Measurements from ENCODE around the gene E2F2.
A peak's percentile ranks its signal among the peaks of the same experiment; 100 is the strongest.

The E2F2 gene, protein sequence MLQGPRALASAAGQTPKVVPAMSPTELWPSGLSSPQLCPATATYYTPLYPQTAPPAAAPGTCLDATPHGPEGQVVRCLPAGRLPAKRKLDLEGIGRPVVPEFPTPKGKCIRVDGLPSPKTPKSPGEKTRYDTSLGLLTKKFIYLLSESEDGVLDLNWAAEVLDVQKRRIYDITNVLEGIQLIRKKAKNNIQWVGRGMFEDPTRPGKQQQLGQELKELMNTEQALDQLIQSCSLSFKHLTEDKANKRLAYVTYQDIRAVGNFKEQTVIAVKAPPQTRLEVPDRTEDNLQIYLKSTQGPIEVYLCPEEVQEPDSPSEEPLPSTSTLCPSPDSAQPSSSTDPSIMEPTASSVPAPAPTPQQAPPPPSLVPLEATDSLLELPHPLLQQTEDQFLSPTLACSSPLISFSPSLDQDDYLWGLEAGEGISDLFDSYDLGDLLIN

DNA sequence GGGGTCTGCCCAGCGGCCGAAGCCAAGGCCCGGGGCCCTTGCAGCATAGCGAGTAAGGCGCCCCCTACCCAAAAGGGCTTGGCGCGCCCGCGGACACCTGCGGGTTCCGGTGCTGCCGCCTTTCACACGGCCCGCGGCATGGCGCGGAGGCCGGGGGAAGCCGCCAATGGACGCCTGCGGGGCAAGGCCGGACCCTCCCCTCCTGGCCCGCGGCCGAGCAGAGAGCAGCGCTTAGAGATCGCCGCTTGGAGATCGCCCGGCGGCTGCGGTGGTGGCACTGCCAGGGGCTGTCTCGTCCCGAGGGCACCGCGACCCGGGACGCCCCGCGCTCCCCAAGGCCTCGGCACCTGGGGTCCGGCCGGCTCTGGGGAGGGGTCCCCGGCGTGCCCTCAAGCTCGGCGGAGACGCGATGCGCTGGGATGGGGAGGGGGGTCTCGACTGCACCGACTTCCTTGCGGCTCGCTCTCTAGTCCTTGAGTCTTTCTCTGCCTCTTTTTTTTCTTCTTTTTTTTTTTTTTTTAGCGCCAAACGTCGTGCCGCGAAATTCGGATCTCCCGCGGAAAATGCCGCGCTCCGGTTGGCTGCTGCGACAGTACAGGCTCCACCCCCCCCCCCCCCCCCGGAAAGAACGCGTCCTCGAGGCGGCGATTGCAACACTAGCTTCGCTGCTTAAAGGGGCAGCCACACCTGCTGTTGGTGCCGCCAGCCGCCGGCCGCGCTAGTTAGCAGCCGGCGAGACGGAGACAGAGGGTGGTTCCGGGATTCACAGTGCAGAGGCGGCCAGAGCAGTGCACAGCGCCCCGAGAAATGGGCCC lies at the start of gene E2F2:
E2F2 (minus strand) TSS at position 487 of the 815 bp plus-strand sequence; CDS start at position 47, 440 bp downstream.
- DNase-seq = peak; percentile 82 to 84

DNA sequence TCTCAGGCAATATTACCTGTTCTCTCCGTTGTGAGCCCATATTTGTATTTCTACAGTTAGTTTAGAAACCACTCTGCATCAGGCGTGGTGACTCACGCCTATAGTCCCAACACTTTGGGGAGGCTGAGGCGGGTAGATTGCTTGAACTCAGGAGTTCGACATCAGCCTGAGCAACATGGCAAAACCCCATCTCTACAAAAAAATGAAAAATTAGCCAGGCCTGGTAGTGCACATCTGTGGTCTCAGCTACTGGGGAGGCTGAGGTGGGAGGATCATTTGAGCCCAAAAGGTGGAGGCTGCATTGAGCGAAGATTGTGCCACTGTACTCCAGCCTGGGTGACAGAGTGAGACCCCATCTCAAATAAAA lies 47.9 kb upstream of the E2F2 start:
- DNase-seq = no peak

DNA sequence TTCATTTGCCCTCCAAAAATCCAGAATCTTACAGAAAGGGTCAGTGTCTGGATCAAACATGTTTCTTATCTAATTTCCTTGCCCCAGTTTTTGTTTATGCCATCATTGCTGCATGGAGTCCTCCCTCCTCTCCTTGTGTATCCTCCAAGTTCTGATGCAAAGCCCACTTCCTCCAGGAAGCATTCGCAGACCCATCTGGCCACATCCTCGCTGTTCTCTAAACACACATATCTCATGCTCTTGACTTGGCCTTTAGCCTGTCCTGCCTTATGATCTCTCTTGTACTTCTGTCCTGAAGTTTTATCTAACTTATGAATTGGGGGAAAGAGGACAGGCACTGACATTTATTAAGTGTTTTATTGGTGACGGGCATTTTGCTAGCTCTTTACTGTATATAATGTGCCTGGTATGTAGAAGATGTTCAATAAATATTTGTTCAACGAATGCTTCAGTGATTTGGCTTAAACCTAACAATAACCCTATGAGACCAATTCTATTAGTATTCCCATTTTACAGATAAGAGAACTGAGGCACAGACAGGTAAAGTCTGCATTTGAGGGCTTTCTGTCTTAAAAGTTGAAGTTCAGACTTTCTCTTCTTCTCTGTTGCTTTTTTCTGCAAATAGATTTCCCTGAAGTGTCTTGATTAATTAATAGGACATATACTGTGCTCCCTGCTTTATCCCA lies 47.4 kb upstream of the E2F2 start:
- DNase-seq = no peak

DNA sequence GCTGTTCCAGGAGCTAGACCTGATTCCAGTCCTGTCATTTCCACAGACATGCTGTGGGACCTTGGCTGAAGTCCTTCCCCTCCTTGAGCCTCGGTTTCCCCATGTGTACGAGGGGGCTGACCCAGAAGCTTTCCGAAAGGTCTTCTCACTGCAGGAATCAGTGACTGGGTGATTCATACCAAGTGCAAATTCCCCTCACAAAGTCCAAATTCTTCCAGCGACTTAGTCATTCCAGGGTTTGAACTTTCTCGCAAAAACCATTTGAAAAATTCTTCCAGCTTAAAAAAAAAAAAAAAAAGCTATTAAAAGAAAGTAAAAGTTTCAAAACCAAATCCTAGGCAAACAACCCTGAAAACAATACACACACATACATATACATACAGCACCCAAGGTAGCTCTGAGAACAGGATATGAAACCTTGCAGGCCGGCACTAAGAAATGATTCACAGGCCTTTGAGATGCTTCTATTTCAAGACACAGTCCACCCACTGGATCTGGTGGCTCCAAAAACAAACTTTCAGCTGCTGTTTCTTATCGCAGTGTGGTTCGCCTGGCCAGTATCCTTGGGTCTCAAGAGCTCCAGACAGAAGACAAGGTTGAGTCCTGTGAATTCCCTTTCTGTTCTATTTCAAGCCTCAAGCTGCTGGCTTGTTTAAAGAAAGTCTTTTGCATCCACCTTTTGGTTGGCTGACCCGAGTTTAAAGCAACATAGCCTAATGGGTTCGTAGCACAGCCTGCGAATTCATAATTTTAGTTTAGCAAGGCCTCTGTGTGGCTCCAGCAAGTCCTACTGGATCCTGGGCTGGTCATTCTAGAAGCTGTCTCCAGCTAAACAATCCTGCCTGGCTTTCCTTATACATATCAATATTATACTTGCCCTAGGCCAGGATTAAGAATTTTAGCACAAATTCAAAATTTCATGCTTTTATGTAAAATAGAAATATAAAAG lies 46.3 kb upstream of the E2F2 start:
- no peak for DNase-seq

DNA sequence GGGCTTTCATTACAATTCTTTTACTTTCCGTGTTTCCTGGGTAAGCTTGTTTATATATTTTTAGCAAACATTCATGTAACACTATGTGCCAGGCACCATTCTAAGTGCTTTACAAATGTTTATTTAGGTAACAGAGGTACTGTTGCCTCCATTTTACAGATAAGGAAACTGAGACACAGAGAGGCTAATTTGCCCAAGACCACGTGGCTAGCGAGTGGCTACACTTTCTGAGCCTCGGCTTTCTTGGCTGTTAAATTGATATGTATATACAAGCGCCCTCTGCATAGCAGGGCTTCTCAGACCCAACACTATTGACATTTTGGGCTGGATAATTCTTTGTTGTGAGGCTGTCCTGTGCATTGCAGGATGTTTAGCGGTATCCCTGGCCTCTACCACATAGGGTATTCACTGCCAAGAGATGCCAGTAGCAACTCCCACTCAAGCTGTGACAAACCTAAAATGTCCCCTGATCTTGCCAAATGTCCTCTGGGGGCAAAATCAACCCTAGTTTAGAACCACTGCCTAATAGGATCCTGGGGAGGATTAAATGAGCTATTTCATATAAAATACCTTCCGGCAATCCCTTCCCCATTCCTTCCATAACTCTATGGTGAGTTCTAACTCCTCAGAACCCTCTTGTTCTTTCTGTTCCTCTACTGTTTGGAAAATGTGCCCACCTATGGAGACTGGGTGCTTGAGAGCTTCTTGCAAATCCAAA lies 45.5 kb upstream of the E2F2 start:
- DNase-seq = no peak

DNA sequence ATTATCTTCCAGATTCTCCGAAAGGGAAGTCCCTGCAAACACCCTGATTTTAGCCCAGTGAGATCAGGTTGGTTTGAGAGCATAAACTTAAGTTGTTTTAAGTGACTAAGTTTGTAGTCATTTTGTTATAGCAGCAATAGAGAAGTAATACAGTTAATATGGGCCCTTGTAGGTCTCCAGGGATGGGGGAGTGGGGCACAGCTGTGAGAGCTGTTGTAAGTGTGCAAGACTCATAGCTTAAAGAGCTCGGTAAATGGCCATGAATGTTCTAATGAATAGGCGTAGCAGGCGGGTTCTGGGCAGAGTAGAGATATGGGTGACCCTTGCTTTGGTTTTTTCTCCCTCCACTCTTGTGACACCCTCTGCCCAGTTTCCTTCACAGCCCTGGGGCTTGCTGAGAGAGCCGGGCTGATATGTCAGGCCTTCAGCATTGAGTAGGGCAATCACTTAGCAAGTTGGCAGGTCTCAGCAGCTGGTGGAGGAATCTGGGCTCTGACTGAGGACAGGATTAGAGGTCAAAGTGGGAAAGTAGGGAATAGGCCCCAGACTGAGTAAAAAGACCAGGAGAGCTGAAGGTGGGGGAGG lies 44.3 kb upstream of the E2F2 start:
- no peak for DNase-seq

DNA sequence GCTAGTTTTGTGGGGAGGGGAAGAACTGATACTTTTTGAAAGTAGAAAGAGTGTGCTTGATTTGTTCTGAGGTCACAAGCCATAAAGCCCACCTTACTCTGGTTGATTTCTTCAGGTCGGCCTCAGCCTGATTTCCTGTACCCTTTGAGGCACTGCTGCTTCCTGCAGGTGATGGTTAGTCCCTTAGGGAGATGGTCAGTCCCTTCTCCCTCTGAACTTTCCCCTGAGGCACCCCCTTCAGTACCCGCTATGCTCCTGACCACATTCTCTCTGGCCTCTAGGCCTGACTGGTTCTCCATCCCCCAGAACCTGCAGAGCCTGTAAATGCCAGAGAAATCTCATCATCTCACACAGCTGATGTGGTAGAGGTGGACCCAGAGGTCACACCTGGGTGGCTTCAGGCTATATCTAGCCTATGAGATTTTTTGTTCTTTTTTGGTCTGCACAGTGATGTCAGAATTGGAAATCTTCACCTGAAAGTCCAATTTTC lies 43.3 kb upstream of the E2F2 start:
- no peak for DNase-seq

DNA sequence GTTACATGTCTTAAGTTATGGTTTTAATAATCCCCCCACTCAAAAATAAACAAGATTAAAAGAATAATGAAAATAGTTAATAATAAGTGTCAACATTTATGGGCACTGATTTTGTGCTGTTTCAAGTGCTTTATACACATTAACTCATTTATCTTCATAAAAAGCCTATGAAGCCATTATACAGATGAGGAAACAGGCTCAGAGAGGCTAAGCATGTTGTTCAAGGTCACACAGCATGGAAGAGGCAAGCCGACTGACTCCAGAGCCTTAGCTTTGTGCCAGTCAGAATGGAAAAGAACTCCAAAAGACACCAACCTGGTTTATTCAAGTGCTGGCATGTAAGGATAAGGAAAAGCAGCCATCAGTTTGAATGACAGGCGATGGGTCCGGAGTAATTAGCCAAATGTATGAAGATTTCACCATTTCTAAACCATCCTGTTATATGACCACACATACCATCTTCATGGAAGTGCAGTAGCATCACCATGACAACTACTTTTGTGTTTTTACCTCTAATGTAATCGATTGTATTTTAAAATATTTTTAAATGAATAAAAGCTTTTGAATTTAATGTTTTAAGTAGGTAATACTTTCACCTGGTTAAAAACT lies 42.6 kb upstream of the E2F2 start:
- DNase-seq = no peak

DNA sequence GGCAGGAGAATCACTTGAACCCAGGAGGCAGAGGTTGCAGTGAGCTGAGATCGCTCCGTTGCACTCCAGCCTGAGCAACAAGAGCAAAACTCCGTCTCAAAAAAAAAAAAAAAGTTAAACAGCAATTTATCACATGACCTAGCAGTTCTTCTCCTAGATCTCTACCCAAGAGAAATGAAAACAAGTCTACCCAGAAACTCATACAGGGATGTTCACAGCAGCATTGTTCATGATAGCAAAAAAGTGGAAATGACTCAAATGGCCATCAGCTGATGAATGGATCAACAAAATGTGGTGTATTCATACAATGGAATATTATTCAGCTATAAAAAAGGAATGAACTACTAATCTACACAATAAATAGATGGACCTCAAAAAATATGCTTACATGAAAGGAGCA lies 40.4 kb upstream of the E2F2 start:
- DNase-seq = no peak

DNA sequence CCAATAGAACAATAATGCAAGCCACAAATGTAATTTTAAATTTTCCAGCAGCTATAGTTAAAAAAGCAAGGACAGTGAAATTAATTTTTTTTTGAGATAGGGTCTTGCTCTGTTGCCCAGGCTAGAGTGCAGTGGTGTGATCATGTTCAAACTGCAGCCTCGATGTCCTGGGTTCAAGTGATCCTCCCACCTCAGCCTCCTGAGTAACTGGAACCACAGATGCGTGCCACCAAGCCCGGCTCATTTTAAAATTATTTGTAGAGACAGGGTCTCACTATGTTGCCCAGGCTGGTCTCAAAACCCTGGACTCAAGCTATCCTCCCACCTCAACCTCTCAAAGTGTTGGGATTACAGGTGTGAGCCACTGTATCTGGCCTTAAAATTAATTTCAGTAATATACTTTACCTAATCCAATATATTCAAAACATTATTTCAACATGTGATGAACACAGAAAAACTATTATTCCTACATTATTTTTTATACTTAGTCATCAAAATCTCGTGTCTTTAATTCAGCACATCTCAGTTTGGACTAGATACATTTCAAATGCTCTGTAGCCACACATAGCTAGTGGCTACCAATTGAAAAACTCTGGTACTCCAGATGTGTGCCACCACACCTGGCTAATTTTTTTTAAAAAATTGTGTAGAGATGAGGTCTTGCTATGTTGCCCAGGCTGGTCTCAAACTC lies 39.1 kb upstream of the E2F2 start:
- DNase-seq = no peak

DNA sequence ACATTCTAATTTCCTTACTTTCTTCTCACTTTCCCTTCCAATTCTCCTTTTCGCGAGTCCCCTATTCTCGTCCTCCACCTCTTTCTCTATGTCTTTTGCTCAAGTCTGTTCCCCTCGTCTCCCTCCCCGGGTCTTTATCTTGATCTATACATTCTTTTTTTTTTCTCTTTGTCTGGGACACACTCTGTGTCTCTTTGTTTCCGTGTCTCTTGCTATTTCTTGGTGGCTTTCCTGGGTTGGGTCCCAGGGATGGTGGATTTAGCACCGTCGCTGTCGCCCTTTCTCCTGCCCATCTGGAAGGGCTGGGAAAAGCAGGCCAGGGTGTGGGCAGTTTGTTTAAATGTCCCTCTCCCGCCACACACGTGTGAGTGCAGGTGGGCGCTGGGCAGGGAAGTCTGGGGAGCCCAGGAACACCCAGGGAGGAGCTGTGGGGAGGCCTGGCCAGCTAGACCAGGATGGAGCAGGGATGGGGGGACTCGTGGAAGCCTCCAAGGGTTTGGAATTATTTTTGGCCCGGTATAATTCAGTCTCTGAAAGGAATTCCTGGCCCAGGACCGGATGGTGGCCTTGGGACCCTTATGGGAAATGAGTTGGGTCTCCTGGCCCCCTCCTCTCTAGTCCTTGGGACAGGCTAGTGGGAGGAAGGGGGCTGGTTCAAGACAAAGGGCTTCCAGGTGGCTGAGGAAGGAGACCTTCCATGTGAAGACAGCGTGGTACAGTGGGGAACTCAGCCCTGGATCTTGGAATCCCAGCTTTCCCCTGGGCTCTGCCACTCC lies 37.8 kb upstream of the E2F2 start:
- DNase-seq = no peak

DNA sequence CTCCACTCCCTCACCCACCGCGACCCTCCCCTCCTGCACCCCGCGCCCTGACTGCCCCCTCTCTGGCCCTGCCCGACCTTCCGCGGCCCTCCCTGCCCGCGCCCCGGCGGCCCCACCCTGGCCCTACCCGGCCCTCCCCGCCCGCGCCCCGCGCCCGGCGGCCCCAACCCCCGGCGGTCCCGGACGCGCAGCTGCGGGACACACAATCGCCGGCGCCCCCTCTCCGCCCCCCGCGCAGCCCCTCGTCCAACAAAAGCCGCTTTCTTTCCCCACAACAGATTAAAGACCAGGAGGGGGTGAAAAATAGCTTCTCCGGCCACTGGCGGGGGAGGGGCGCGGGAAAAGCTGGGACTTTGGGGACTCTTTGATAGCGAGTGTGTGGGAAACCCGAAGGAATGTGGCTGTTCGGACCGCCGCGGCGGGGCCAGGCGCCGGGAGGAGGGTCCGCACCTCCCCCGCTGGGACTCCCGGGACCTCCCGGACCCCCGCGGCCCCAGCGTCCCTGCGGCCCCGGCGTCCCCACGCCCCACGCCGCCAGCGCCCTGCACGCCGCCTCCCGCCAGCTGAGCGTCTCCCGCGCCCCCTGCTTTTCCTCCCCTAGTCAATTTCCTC lies 37.1 kb upstream of the E2F2 start:
- no peak for DNase-seq

DNA sequence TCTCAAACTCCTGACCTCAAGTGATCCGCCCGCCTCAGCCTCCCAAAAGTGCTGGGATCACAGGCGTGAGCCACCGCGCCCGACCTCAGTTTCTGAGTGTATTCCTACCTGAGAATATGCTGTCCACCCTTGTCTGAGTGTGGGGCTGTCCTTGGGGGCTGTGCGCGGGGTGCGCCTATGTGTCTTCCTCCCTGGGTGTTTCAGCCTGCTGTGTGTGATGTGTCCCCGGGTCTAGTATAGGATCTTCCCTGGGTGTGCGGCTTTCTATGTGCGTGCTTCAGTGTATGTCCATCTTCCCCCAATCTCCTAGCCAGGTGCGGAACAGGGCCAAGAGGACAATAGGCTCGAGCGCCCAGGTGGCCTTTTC lies 36.6 kb upstream of the E2F2 start:
- DNase-seq = no peak

DNA sequence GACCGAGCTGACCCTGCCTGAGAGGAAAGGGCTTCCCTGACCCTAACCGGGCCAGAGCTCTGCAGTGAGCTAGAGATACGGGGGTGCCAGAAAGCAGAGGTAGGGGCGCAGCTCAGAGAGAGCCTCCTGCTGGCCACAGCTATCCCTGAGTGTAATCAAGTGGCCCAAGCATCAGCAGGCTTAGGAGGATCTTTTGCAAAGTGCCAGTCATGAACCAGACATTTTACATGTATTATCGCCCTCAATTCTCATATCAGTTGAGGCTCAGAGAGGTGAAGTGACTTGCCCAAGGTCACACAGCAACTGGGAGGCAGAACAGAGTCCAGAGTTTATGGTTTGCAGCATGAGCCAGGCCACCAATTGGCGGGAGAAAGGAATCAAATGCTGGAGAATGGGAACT lies 35.3 kb upstream of the E2F2 start:
- no peak for DNase-seq

DNA sequence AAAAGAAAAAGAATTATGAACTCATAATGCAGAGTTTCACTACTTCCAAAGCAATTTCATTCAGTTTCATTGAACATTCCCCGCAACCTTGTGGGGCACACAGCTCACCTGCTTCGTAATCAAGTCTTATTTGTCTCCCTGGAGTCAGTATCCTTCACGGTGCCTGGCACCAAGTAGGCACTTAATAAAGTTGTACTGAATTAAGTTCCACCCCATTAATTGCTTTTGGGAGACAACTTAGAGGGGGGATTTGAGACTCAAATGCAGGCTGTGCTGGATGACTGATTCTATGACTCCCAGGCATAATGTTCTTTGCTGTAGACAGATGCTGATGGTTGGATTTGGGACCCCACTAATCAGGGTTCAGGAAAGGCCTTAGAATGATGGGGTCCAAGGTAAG lies 34.7 kb upstream of the E2F2 start:
- no peak for DNase-seq

DNA sequence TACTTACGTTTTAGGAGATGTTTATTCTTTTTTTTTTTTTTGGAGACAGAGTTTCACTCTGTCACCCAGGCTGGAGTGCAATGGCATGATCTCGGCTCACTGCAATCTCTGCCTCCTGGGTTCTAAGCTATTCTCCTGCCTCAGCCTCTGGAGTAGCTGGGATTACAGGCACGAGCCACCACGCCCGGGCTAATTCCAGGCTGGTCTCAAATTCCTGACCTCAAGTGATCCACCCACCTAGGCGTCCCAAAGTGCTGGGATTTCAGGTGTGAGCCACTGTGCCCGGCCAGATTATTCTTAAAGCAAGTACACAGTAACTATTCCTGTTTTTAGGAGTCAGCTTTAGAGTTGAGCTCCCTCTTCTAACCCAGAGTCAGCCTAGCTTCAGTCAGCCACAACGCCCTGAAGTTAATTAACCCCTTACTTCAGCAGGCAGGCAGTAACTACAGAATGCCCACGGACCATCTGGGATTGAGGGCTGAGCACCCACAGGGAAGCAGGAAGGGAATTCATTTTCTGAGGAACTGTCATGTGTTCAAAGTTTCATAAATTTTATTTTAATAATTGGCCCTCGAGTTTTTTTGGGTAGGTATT lies 33.6 kb upstream of the E2F2 start:
- no peak for DNase-seq

DNA sequence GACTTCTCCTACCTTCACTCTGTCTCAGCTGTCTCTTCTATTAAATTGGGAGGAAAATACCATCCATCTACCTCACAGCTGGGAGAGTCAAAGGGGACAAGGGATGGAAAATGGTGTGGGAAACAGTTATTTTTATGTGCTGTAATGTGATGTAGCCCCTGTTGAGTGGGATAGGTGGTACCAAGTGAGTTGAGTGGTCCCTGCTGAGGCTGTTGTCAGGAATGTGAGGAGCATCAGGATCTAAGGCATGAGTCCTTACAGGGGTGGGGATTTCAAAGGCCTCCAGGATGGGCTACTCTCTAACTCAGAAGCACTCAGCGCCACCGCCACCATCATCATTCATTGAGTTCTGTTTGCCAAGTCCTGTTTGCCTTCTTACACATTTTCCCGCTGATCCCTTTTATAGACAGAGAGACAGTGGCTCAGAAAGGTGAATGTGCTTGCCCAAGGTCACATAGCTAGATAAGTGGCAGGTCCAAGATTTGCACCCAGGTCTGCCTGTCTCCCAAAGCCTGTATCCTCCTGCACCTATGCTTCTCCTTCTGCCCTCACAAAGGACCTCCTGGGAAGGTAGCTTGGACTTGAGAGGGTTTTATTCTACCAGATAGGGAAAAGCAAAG lies 32.8 kb upstream of the E2F2 start:
- no peak for DNase-seq

DNA sequence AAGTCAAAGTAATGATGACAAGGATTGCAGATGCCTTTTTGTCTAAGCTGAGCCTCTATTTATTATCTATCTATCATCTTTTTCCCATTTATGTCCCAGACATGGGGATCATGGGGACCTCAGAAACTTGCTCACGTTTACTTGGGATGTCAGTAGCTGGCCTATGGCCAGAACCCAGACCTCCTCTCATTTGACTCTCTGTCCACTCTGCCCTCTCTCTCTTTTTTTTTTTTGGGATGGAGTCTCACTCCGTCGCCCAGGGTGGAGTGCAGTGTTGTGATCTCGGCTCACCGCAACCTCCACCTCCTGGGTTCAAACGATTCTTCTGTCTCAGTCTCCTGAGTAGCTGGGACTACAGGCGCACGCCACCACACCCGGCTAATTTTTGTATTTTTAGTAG lies 32.0 kb upstream of the E2F2 start:
- DNase-seq = no peak
